ENCODE data around the gene SRSF9. TPM values are rescaled to one million over a fixed set of nuclear protein-coding genes. Genes with fewer than 3 reads are reported as not detected.
"Not testable (repeated sequence)": the region's sequence is repeated elsewhere in the genome, so short reads cannot be mapped to it uniquely, and the experiment has no call there.

The SRSF9 gene
- 100 to 1,000 TPM in 2 of 10 donors, 10 to 100 TPM in 8; 80.3 to 133 (median 91.6) TPM for polyA plus RNA-seq (ENCODE audit: insufficient read length in 10 of 10)
- long read RNA-seq, donor 1, transcript SRSF9-202 (2 exons, 946 nt), result minor isoform, 5 of 126 reads
- long read RNA-seq, donor 1, transcript SRSF9-201 (4 exons, 1,201 nt), result major isoform, 49 of 126 reads
- long read RNA-seq, donor 1, transcript SRSF9-204 (2 exons, 1,446 nt), result minor isoform, 27 of 126 reads
- long read RNA-seq, donor 1, transcript SRSF9-203 (1 exons, 1,704 nt), result minor isoform, 35 of 126 reads
- long read RNA-seq, donor 1, partial matches to known transcripts, result 10 of 126 reads
- long read RNA-seq, donor 1, other reads (novel, unspliced or antisense), result 0 of 126 reads
- long read RNA-seq, donor 2, transcript SRSF9-201 (4 exons, 1,201 nt), result minor isoform, 32 of 101 reads
- long read RNA-seq, donor 2, transcript SRSF9-203 (1 exons, 1,704 nt), result major isoform, 34 of 101 reads
- long read RNA-seq, donor 2, transcript SRSF9-204 (2 exons, 1,446 nt), result minor isoform, 21 of 101 reads
- long read RNA-seq, donor 2, partial matches to known transcripts, result 10 of 101 reads
- long read RNA-seq, donor 2, other reads (novel, unspliced or antisense), result 0 of 101 reads
- long read RNA-seq, donor 3, partial matches to known transcripts, result 0 of 1 reads
- long read RNA-seq, donor 3, other reads (novel, unspliced or antisense), result 0 of 1 reads
- long read RNA-seq, donor 4, transcript SRSF9-204 (2 exons, 1,446 nt), result minor isoform, 26 of 138 reads
- long read RNA-seq, donor 4, transcript SRSF9-201 (4 exons, 1,201 nt), result major isoform, 60 of 138 reads
- long read RNA-seq, donor 4, transcript SRSF9-203 (1 exons, 1,704 nt), result minor isoform, 41 of 138 reads
- long read RNA-seq, donor 4, partial matches to known transcripts, result 9 of 138 reads
- long read RNA-seq, donor 4, other reads (novel, unspliced or antisense), result 0 of 138 reads
- long read RNA-seq, donor 5, transcript SRSF9-204 (2 exons, 1,446 nt), result minor isoform, 27 of 178 reads
- long read RNA-seq, donor 5, transcript SRSF9-201 (4 exons, 1,201 nt), result major isoform, 78 of 178 reads
- long read RNA-seq, donor 5, transcript SRSF9-203 (1 exons, 1,704 nt), result minor isoform, 60 of 178 reads
- long read RNA-seq, donor 5, transcript SRSF9-202 (2 exons, 946 nt), result minor isoform, 5 of 178 reads
- long read RNA-seq, donor 5, partial matches to known transcripts, result 8 of 178 reads
- long read RNA-seq, donor 5, other reads (novel, unspliced or antisense), result 0 of 178 reads
- long read RNA-seq, donor 6, transcript SRSF9-204 (2 exons, 1,446 nt), result minor isoform, 43 of 191 reads
- long read RNA-seq, donor 6, transcript SRSF9-202 (2 exons, 946 nt), result minor isoform, 6 of 191 reads
- long read RNA-seq, donor 6, transcript SRSF9-203 (1 exons, 1,704 nt), result major isoform, 61 of 191 reads
- long read RNA-seq, donor 6, transcript SRSF9-201 (4 exons, 1,201 nt), result minor isoform, 59 of 191 reads
- long read RNA-seq, donor 6, partial matches to known transcripts, result 22 of 191 reads
- long read RNA-seq, donor 6, other reads (novel, unspliced or antisense), result 0 of 191 reads
- long read RNA-seq, donor 7, transcript SRSF9-203 (1 exons, 1,704 nt), result minor isoform, 42 of 117 reads
- long read RNA-seq, donor 7, transcript SRSF9-204 (2 exons, 1,446 nt), result minor isoform, 18 of 117 reads
- long read RNA-seq, donor 7, transcript SRSF9-201 (4 exons, 1,201 nt), result major isoform, 52 of 117 reads
- long read RNA-seq, donor 7, transcript SRSF9-202 (2 exons, 946 nt), result minor isoform, 5 of 117 reads
- long read RNA-seq, donor 7, partial matches to known transcripts, result 0 of 117 reads
- long read RNA-seq, donor 7, other reads (novel, unspliced or antisense), result 0 of 117 reads
- long read RNA-seq, donor 8, transcript SRSF9-204 (2 exons, 1,446 nt), result minor isoform, 36 of 144 reads
- long read RNA-seq, donor 8, transcript SRSF9-202 (2 exons, 946 nt), result minor isoform, 5 of 144 reads
- long read RNA-seq, donor 8, transcript SRSF9-201 (4 exons, 1,201 nt), result minor isoform, 43 of 144 reads
- long read RNA-seq, donor 8, transcript SRSF9-203 (1 exons, 1,704 nt), result major isoform, 48 of 144 reads
- long read RNA-seq, donor 8, partial matches to known transcripts, result 12 of 144 reads
- long read RNA-seq, donor 8, other reads (novel, unspliced or antisense), result 0 of 144 reads
- long read RNA-seq, donor 9, transcript SRSF9-203 (1 exons, 1,704 nt), result minor isoform, 6 of 15 reads
- long read RNA-seq, donor 9, transcript SRSF9-201 (4 exons, 1,201 nt), result major isoform, 8 of 15 reads
- long read RNA-seq, donor 9, partial matches to known transcripts, result 0 of 15 reads
- long read RNA-seq, donor 9, other reads (novel, unspliced or antisense), result 0 of 15 reads

- peak; percentile 97 to 99 (median 99) for DNase-seq
These were observed at the start of gene SRSF9 for GRCh38 chr12:120469450-120470149. Gene SRSF9, minus strand, starts transcription at chr12:120469748. Its CDS starts 139 bp downstream, at chr12:120469609.

GRCh38 chr12:120519324-120519723, 49.8 kb upstream of the SRSF9 start:
- not testable (repeated sequence) for DNase-seq

GRCh38 chr12:120515496-120515895, 45.9 kb upstream of the SRSF9 start:
- DNase-seq, result no peak

GRCh38 chr12:120514002-120514401, 44.5 kb upstream of the SRSF9 start:
- no peak for DNase-seq

GRCh38 chr12:120508537-120508936, 39.0 kb upstream of the SRSF9 start:
- DNase-seq, result no peak

- no peak for DNase-seq
These were observed 35.0 kb upstream of the SRSF9 start for GRCh38 chr12:120504587-120504986.

GRCh38 chr12:120500581-120500980, 31.0 kb upstream of the SRSF9 start:
- DNase-seq, result no peak

- DNase-seq, result no peak
These were observed 29.4 kb upstream of the SRSF9 start for GRCh38 chr12:120498870-120499515.

GRCh38 chr12:120497524-120498150, 28.1 kb upstream of the SRSF9 start:
- no peak for DNase-seq

GRCh38 chr12:120496413-120497340, 27.1 kb upstream of the SRSF9 start:
- peak; percentile 41 to 72 (median 62) for DNase-seq

GRCh38 chr12:120495731-120496412, 26.3 kb upstream of the SRSF9 start, which contains the start of gene DYNLL1:
Gene DYNLL1, plus strand, starts transcription at chr12:120496113. Its CDS starts 309 bp downstream, at chr12:120496422.
- DNase-seq, result peak; percentile 97 to 98 (median 97)

- DNase-seq, result no peak
These were observed 25.7 kb upstream of the SRSF9 start for GRCh38 chr12:120495186-120495730.

- peak in 1 of 3 donors; percentile 30 for DNase-seq
These were observed 21.4 kb upstream of the SRSF9 start for GRCh38 chr12:120490833-120491512.

GRCh38 chr12:120490325-120490724, 20.8 kb upstream of the SRSF9 start:
- DNase-seq, result no peak

- peak in 1 of 3 donors; percentile 54 for DNase-seq
These were observed 19.5 kb upstream of the SRSF9 start for GRCh38 chr12:120489018-120489417.
